Naive thymus-derived CD8-positive, alpha-beta T cell (primary cell): ENCODE data around the gene MAP4K4. TPM values are rescaled to one million over a fixed set of nuclear protein-coding genes. Genes with fewer than 3 reads are reported as not detected.

Experiments
- ATAC-seq, 2 donors: fragments of 150-1000 bp; cut with Tn5 transposase in 1 of 2; sonication (Bioruptor Pico), chemical (Tn5 transposase) in 1 of 2; 1 replicate in 1 of 2; 2 replicates in 1 of 2; pipeline ENCODE4 v1.10.0; 2021; ENCODE audit warnings: mild to moderate bottlenecking in 2 of 2, moderate library complexity in 2 of 2
- POLR2A ChIA-PET: fragments of 350-600 bp; sonication (Branson Sonifier 250); formaldehyde crosslinking; loops from one replicate; lab custom pipeline; 2021; ENCODE audit warnings: antibody characterized with exemption; lab: Charles Lee
- DNase-seq, 10 donors: peaks; one replicate each; pipeline versions ENCODE4 v3.0.0 to v3.0.0-alpha.2; 2020 to 2022
- H3K27ac Mint-ChIP-seq, 10 donors: one replicate each; pipeline ENCODE4 v1.8.0; 2020 to 2022; ENCODE audit warnings: mild to moderate bottlenecking in 10 of 10, mixed read lengths in 10 of 10, moderate library complexity in 4 of 10, inconsistent platforms in 1 of 10
- H3K27me3 Mint-ChIP-seq, 5 donors: one replicate each; pipeline ENCODE4 v1.8.0; 2021 to 2022; ENCODE audit warnings: mixed read lengths in 5 of 5
- H3K36me3 Mint-ChIP-seq, 3 donors: one replicate each; pipeline ENCODE4 v1.8.0; 2020 to 2022; ENCODE audit warnings: mixed read lengths in 3 of 3, mild to moderate bottlenecking in 2 of 3, inconsistent platforms in 1 of 3
- H3K4me1 Mint-ChIP-seq, 4 donors: one replicate each; pipeline ENCODE4 v1.8.0; 2021 to 2022; ENCODE audit warnings: mixed read lengths in 4 of 4
- H3K4me3 Mint-ChIP-seq, 10 donors: one replicate each; pipeline ENCODE4 v1.8.0; 2020 to 2022; ENCODE audit warnings: mild to moderate bottlenecking in 10 of 10, mixed read lengths in 10 of 10, moderate library complexity in 6 of 10, inconsistent platforms in 1 of 10
- H3K9me3 Mint-ChIP-seq, 9 donors: one replicate each; pipeline ENCODE4 v1.8.0; 2020 to 2022; ENCODE audit warnings: mixed read lengths in 9 of 9, mild to moderate bottlenecking in 3 of 9, inconsistent platforms in 1 of 9, moderate library complexity in 1 of 9
- polyA plus RNA-seq, 3 donors: library from polyadenylated mRNA; unstranded; fragments of 300-500 nt; fragmentation: Illumina TruSeq; gene quantifications; one replicate each; pipeline ENCODE4 v1.2.3, GENCODE V29; 2021
- total RNA-seq, 8 experiments: library from RNA in 2 of 8; stranded (reverse) in 2 of 8; gene quantifications; one replicate each; pipeline ENCODE4 v1.2.3 and lab custom pipeline; 2021 to 2026

Gene MAP4K4
- total and polyA plus RNA-seq, 5 experiments from 2014 or later = 9.5 to 122 (median 26.6) TPM

DNA sequence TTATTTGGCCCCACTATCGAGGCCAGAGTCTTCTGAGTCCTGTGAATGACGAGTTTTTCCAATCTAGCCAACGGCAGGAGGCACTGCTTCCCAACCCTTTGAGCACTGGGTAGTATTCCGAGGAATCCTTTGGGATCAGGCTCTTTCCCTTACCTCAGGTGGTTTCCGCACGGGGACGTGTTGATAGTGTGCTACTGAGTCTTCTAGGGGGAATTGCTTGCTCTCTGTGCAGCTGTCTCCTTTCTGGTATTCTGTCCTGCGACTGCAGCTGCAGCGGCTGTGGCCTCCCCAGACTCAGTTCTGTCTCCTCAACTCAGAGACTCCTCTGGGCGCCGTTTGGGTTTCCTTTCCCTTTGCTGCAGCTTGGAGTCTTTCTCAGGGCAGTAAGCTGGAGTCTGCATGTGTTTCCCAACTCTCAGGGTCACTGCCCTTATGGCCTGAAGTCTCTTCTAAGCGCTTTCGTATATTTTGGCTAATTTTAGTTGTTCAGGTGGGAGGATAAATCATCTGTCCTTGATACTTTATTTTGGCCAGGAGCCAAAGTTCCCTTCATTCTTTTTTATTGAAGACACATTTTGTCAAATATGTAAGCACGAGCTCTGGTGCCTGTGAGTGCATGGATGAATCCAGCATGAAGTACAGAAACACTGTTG is 118.4 kb downstream of the MAP4K4 start:
- DNase-seq (no peak), ATAC-seq (no peak)
- no peaks in the 10 kb centered on the region for H3K9me3 Mint-ChIP-seq
- H3K4me1 Mint-ChIP-seq = peaks cover 48 to 88% (median 87%) of the 10 kb centered on the region in 4 donors
- H3K4me3 Mint-ChIP-seq = peak overlapping the region in 1 of 10 donors; percentile 8
- peaks cover 0 to 8% (median 5%) of the 10 kb centered on the region in 3 donors for H3K36me3 Mint-ChIP-seq
- POLR2A ChIA-PET = no interaction called here
- H3K27me3 Mint-ChIP-seq = no peaks in the 10 kb centered on the region
- H3K27ac Mint-ChIP-seq = peak overlapping the region in 8 of 10 donors; percentile 17 to 78 (median 64)

DNA sequence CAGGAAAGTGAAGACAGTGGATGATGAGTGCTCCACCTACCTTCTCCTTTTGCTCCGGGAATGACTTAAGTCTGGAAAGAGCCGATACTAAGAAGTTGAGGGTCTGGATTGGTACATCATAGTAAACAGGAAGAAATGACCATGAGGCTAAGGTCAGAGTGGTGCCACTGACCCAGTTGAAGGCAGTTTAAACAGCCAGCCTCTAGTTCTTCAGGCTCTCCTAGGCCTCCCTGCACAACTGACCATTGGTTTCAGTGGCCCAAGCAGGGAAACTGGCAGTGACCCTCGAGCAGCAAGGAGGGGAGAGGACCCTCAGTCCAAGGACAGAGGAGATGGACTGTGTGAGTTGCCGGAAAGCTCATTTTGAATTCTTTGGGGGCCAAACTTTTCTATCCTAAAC is 119.1 kb downstream of the MAP4K4 start:
- no peak for ATAC-seq
- Mint-ChIP-seq H3K9me3 (no peaks in the 10 kb centered on the region), H3K4me1 (peaks cover 45 to 91% (median 89%) of the 10 kb centered on the region in 4 donors), H3K36me3 (peaks cover 0 to 5% (median 5%) of the 10 kb centered on the region in 3 donors), H3K4me3 (no peak overlapping the region), H3K27me3 (no peaks in the 10 kb centered on the region), H3K27ac (peak overlapping the region in 9 of 10 donors; percentile 17 to 78 (median 59))
- POLR2A ChIA-PET = no interaction called here
- DNase-seq = no peak

- H3K4me3 Mint-ChIP-seq = peak overlapping the region in 2 of 10 donors; percentile 18 to 35
- H3K4me1 Mint-ChIP-seq = peaks cover 42 to 85% (median 82%) of the 10 kb centered on the region in 4 donors
- peaks cover 0 to 2% (median 0%) of the 10 kb centered on the region in 3 donors for H3K36me3 Mint-ChIP-seq
- peak overlapping the region in 7 of 10 donors; percentile 28 to 90 (median 59) for H3K27ac Mint-ChIP-seq
- DNase-seq (no peak), ATAC-seq (no peak)
- POLR2A ChIA-PET = interaction anchor here (0.6 kb wide), 1 partner anchor 256 kb away, joined by 5 read pairs; no protein-coding TSS in a partner anchor
- no peaks in the 10 kb centered on the region for H3K9me3 Mint-ChIP-seq
- H3K27me3 Mint-ChIP-seq = no peaks in the 10 kb centered on the region
These were observed 120.0 kb downstream of the MAP4K4 start for GRCh38 chr2:101817481-101817880.

DNA sequence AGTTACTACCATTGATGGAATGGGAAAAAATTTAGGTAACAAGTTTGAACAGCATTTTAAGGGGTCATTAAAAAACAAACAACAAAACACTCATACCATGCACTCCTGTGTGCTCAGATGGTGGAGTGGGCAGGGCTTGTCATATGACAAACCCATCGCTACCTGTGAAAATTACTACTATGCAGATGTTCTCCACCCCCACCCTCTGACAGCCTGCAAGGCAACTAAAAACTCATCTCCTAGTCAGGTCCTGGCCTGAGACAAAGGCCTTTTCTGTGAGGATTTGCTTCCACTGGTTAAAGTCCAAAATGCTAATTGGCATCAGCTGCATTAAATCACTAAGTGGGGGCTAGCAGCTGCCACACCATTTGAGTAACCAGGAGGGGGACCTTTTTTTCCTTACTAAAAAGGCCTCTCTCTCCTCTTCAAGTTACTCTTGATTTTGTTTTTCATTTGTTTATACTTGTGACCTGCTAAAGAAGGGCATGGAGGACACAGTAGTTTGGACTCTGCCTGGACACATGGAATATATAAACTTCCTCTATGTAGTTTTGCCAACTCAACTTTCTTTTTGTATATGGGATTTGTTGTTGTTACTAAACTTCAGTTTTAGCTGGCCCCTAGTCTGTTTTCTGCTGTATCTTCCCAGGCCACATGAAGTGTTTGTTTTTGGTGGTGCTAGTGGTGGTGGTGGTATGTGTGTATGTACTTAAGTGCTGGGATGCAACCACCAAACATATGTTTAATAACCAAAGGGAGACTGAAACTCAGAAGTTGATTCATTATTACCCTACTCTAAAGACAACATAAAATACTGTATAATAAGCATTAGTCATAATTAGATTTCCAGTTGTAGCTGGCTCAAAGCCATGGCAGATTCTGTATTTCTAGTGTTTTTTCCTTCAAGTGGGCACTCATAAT is 121.3 kb downstream of the MAP4K4 start:
- POLR2A ChIA-PET = interaction anchor here (1.1 kb wide), 1 partner anchor 41 kb away, joined by 3 read pairs; no protein-coding TSS in a partner anchor
- H3K4me3 Mint-ChIP-seq = peak overlapping the region in 2 of 10 donors; percentile 3 to 7
- H3K27me3 Mint-ChIP-seq = no peaks in the 10 kb centered on the region
- H3K4me1 Mint-ChIP-seq = peaks cover 44 to 89% (median 86%) of the 10 kb centered on the region in 4 donors
- H3K36me3 Mint-ChIP-seq = peaks cover 0 to 6% (median 0%) of the 10 kb centered on the region in 3 donors
- ATAC-seq (peak in 1 of 2 donors; percentile 32), DNase-seq (no peak)
- H3K9me3 Mint-ChIP-seq = no peaks in the 10 kb centered on the region
- peak overlapping the region in 9 of 10 donors; percentile 16 to 90 (median 75) for H3K27ac Mint-ChIP-seq

DNA sequence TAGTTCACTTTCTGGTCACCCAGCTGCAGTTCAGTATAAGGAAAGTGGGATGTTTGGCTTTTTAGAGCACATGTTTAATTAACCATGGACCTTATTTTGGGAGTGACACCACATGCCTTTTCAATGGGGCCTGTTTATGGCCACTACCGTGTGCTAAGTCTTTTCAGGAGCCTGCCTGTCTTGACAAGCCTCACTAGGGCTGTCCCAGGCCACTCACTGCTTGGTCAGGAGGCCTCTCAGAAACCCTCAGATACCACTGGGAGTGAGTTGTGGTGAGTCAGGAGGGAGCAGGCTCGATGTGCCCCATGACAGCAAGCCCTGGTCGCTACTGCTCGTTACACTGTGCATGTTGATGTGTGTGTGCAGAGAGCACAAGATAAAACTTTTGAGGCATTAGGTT is 123.0 kb downstream of the MAP4K4 start:
- H3K27me3 Mint-ChIP-seq = no peaks in the 10 kb centered on the region
- H3K4me3 Mint-ChIP-seq = no peak overlapping the region
- peaks cover 0 to 10% (median 0%) of the 10 kb centered on the region in 3 donors for H3K36me3 Mint-ChIP-seq
- no peak for ATAC-seq
- no peaks in the 10 kb centered on the region for H3K9me3 Mint-ChIP-seq
- peaks cover 40 to 79% (median 76%) of the 10 kb centered on the region in 4 donors for H3K4me1 Mint-ChIP-seq
- POLR2A ChIA-PET = no interaction called here
- H3K27ac Mint-ChIP-seq = peak overlapping the region; percentile 24 to 81 (median 58)
- no peak for DNase-seq

- no peak for DNase-seq
- POLR2A ChIA-PET = no interaction called here
- Mint-ChIP-seq H3K27me3 (no peaks in the 10 kb centered on the region), H3K36me3 (peaks cover 0 to 15% (median 3%) of the 10 kb centered on the region in 3 donors), H3K9me3 (no peaks in the 10 kb centered on the region), H3K27ac (peak overlapping the region in 9 of 10 donors; percentile 35 to 88 (median 63)), H3K4me1 (peaks cover 35 to 76% (median 75%) of the 10 kb centered on the region in 4 donors), H3K4me3 (no peak overlapping the region)
- ATAC-seq = no peak
These were observed 123.7 kb downstream of the MAP4K4 start for GRCh38 chr2:101821059-101821805.

GRCh38 chr2:101821828-101822458 is 124.4 kb downstream of the MAP4K4 start:
- peaks cover 0 to 20% (median 3%) of the 10 kb centered on the region in 3 donors for H3K36me3 Mint-ChIP-seq
- peak overlapping the region in 4 of 10 donors; percentile 28 to 75 (median 42) for H3K27ac Mint-ChIP-seq
- H3K4me1 Mint-ChIP-seq = peaks cover 36 to 78% (median 75%) of the 10 kb centered on the region in 4 donors
- POLR2A ChIA-PET = interaction anchor here (0.8 kb wide), 1 partner anchor 38 kb away, joined by 3 read pairs; no protein-coding TSS in a partner anchor
- H3K27me3 Mint-ChIP-seq = no peaks in the 10 kb centered on the region
- H3K4me3 Mint-ChIP-seq = no peak overlapping the region
- DNase-seq (no peak), ATAC-seq (no peak)
- H3K9me3 Mint-ChIP-seq = no peaks in the 10 kb centered on the region

DNA sequence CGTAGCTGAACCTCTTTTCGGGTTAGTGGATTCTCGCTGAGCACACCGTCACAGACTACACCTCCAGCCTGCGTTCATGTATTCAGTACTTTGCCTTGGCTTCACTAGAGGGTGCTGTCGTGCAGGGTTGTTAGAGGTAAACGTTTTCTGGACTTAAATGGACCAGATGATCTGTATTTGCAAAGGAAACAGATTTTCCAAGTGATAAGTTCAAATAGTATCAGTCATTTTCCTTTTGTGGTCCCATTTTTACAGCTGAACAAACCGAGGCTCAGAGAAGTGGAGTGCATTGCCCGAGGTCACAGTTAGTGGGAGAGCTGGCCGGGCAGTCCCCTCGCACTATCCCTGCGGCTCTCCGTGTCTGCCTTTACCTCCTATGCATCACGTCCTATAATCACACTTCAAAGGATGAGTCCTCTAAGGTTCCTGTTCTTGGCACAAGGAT is 125.9 kb downstream of the MAP4K4 start:
- Mint-ChIP-seq H3K4me1 (peaks cover 37 to 78% (median 75%) of the 10 kb centered on the region in 4 donors), H3K9me3 (no peaks in the 10 kb centered on the region), H3K36me3 (peaks cover 0 to 22% (median 7%) of the 10 kb centered on the region in 3 donors), H3K4me3 (peak overlapping the region in 9 of 10 donors; percentile 7 to 67 (median 52)), H3K27ac (peak overlapping the region; percentile 84 to 94 (median 90)), H3K27me3 (no peaks in the 10 kb centered on the region)
- ATAC-seq (peak; percentile 88 to 89), DNase-seq (peak; percentile 37 to 83 (median 65))
- POLR2A ChIA-PET = no interaction called here

GRCh38 chr2:101823859-101824258 is 126.4 kb downstream of the MAP4K4 start:
- H3K27ac Mint-ChIP-seq = peak overlapping the region in 8 of 10 donors; percentile 56 to 92 (median 89)
- POLR2A ChIA-PET = no interaction called here
- peak overlapping the region in 4 of 10 donors; percentile 15 to 67 (median 54) for H3K4me3 Mint-ChIP-seq

DNA sequence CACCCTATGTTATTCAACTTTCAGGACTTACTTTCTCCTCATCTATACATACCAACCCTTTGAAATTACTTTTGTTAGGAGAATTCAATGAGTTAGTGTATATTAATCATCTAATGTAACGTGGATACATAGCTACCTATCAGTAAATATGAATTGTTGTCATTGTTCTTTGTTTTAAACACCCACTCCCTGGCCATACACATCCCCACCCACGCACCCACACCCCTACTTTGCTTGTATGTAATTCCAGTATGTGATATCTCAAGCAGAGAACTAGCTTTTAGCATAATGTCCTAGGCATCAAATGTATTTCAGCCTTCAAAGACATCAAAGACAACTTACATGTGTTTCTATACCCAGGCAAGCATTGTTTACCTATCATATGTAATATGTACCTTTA is 129.2 kb downstream of the MAP4K4 start:
- H3K36me3 Mint-ChIP-seq = peaks cover 0 to 45% (median 14%) of the 10 kb centered on the region in 3 donors
- peaks cover 47 to 80% (median 78%) of the 10 kb centered on the region in 4 donors for H3K4me1 Mint-ChIP-seq
- H3K27ac Mint-ChIP-seq = peak overlapping the region in 6 of 10 donors; percentile 32 to 79 (median 53)
- POLR2A ChIA-PET = interaction anchor here (3.2 kb wide), 1 partner anchor 128 kb away, joined by 20 read pairs; the partner anchor contains the start of gene MAP4K4
- H3K27me3 Mint-ChIP-seq = no peaks in the 10 kb centered on the region
- DNase-seq = no peak
- no peaks in the 10 kb centered on the region for H3K9me3 Mint-ChIP-seq
- no peak for ATAC-seq
- H3K4me3 Mint-ChIP-seq = peak overlapping the region in 7 of 10 donors; percentile 30 to 73 (median 43)

More at GRCh38 chr2:101823859-101824258, 126.4 kb downstream of the MAP4K4 start:
- DNase-seq = no peak
- Mint-ChIP-seq H3K27me3 (no peaks in the 10 kb centered on the region), H3K9me3 (no peaks in the 10 kb centered on the region), H3K36me3 (peaks cover 0 to 22% (median 7%) of the 10 kb centered on the region in 3 donors), H3K4me1 (peaks cover 36 to 78% (median 75%) of the 10 kb centered on the region in 4 donors)
- ATAC-seq = no peak

GRCh38 chr2:101827246-101827645 is 129.7 kb downstream of the MAP4K4 start:
- DNase-seq = no peak
- POLR2A ChIA-PET = interaction anchor here (1.2 to 3.2 kb wide), 2 partner anchors 123 to 128 kb away, joined by 4 to 20 read pairs; partner anchors contain the start of gene MAP4K4
- Mint-ChIP-seq H3K27me3 (no peaks in the 10 kb centered on the region), H3K36me3 (peaks cover 0 to 48% (median 14%) of the 10 kb centered on the region in 3 donors), H3K4me1 (peaks cover 47 to 80% (median 79%) of the 10 kb centered on the region in 4 donors), H3K27ac (peak overlapping the region in 6 of 10 donors; percentile 47 to 87 (median 60)), H3K9me3 (no peaks in the 10 kb centered on the region), H3K4me3 (peak overlapping the region in 8 of 10 donors; percentile 26 to 73 (median 54))
- no peak for ATAC-seq
